K562 (cell line): ENCODE measurements around the gene COL23A1. TPM values are rescaled to one million over a fixed set of nuclear protein-coding genes. Genes with fewer than 3 reads are reported as not detected.

Experiments
- ATAC-seq: fragments of 200-7000 bp; cut with Tn5 transposase; 3 replicates; pipeline ENCODE4 v1.9.1; 2020; ENCODE audit warnings: moderate library complexity
- BruUV-seq: library from RNA; stranded (reverse); fragments of 400-500 nt; replicated peaks from 2 replicates; lab custom pipeline; 2021; lab: Mats Ljungman, UMichigan
- CTCF ChIA-PET: fragments of 300-600 bp; formaldehyde crosslinking; extraction: SDS; loops from one replicate; lab custom pipeline; 2021; ENCODE audit warnings: low intra/inter-chr PET ratio; lab: Yijun Ruan, JAX
- POLR2A ChIA-PET: fragments of 300-600, 350-650 bp; sonication (Branson Sonifier 250); formaldehyde crosslinking; extraction: SDS; loops from one replicate; lab custom pipeline; 2021; ENCODE audit warnings: antibody characterized with exemption, inconsistent platforms; lab: Yijun Ruan, JAX
- DNase-seq, 4 experiments: peaks; one replicate each; pipeline versions ENCODE4 v3.0.0 to v3.0.0-alpha.2; 2011 to 2018; ENCODE audit warnings: low spot score in 3 of 4, mixed read lengths in 3 of 4; ENCODE audit errors: extremely low read depth in 1 of 4
- FAIRE-seq: peaks from 2 replicates; lab custom pipeline; 2011; peaks lifted over from hg19 to GRCh38; lab: Jason Lieb, UNC
- H2AFZ ChIP-seq: 2 replicates; pipeline ENCODE4 v1.6.0; 2011; ENCODE audit warnings: low read depth, low read length, control low read depth, inconsistent platforms
- H3K27ac ChIP-seq: fragments of 200-600 bp; 3 replicates; pipeline ENCODE4 v1.8.0; 2011; ENCODE audit warnings: low read depth, mild to moderate bottlenecking, control low read depth, inconsistent platforms, low read length, moderate library complexity, mixed read lengths; ENCODE audit errors: extremely low read depth
- H3K27me3 ChIP-seq, 2 experiments: fragments of 300-600 bp in 1 of 2; 2 replicates in 1 of 2; 3 replicates in 1 of 2; pipeline versions ENCODE4 v1.6.0 to v1.8.0; 2011; ENCODE audit warnings: inconsistent platforms in 2 of 2, low read length in 2 of 2, mild to moderate bottlenecking in 1 of 2, mixed read lengths in 1 of 2, moderate library complexity in 1 of 2; ENCODE audit not compliant: control insufficient read depth in 2 of 2, insufficient read depth in 2 of 2
- H3K36me3 ChIP-seq: fragments of 300-600 bp; 3 replicates; pipeline ENCODE4 v1.8.0; 2011; ENCODE audit warnings: mild to moderate bottlenecking, low read length, inconsistent platforms; ENCODE audit not compliant: control insufficient read depth, insufficient read depth
- H3K4me1 ChIP-seq, 2 experiments: fragments of 200-600 bp in 1 of 2; replicated peaks in 1 of 2; 2 replicates in 1 of 2; 3 replicates in 1 of 2; pipeline versions ENCODE4 v1.5.1 to v1.8.0; 2011; ENCODE audit warnings: inconsistent platforms in 2 of 2, low read length in 2 of 2, mild to moderate bottlenecking in 1 of 2, mixed read lengths in 1 of 2, moderate library complexity in 1 of 2; ENCODE audit not compliant: control insufficient read depth in 2 of 2, insufficient read depth in 2 of 2
- H3K4me2 ChIP-seq: 2 replicates; pipeline ENCODE4 v1.6.1; 2011; ENCODE audit warnings: low read length, control low read depth, inconsistent platforms, mixed read lengths; ENCODE audit not compliant: insufficient read depth
- H3K4me3 ChIP-seq: fragments of 200-600 bp; sonication (generic), shearing (Covaris generic); 2 replicates; pipeline ENCODE4 v1.5.1; 2016; ENCODE audit warnings: control low read depth, inconsistent platforms
- H3K79me2 ChIP-seq: fragments of 200-600 bp; 3 replicates; pipeline ENCODE4 v1.8.0; 2011; ENCODE audit warnings: low read length, inconsistent platforms; ENCODE audit not compliant: control insufficient read depth, insufficient read depth
- H3K9ac ChIP-seq, 2 experiments: 2 replicates each; pipeline versions ENCODE4 v1.6.0 to v1.6.1; 2011; ENCODE audit warnings: low read depth in 2 of 2, low read length in 2 of 2, control low read depth in 1 of 2, inconsistent platforms in 1 of 2, mild to moderate bottlenecking in 1 of 2, mixed read lengths in 1 of 2; ENCODE audit not compliant: insufficient read depth in 1 of 2
- H3K9me1 ChIP-seq: one replicate; pipeline ENCODE4 v1.6.0; 2011; ENCODE audit warnings: inconsistent platforms, mild to moderate bottlenecking, low read length, moderate library complexity; ENCODE audit not compliant: control insufficient read depth, insufficient read depth
- H3K9me3 ChIP-seq: replicated peaks from 2 replicates; pipeline ENCODE4 v1.5.1; 2011; ENCODE audit warnings: low read depth, low read length, inconsistent platforms; ENCODE audit not compliant: control insufficient read depth, insufficient read depth
- H4K20me1 ChIP-seq: replicated peaks from 2 replicates; pipeline ENCODE4 v1.6.1; 2011; ENCODE audit warnings: low read length, inconsistent platforms, mixed read lengths; ENCODE audit not compliant: control insufficient read depth, insufficient read depth
- CTCFL ChIP-seq: IDR thresholded peaks from 2 replicates; pipeline ENCODE4 v1.6.1; 2011; ENCODE audit warnings: borderline replicate concordance, low read depth, mild to moderate bottlenecking, moderate library complexity, low read length; ENCODE audit not compliant: insufficient read depth, poor library complexity, severe bottlenecking
- EZH2 ChIP-seq: IDR thresholded peaks from 2 replicates; pipeline ENCODE4 v1.6.1; 2012; ENCODE audit warnings: low read depth, mild to moderate bottlenecking, inconsistent platforms, low read length, borderline replicate concordance
- MEIS2 ChIP-seq: fragments of 450-650 bp; IDR thresholded peaks from 2 replicates; pipeline ENCODE4 v1.6.1; 2014; ENCODE audit warnings: mild to moderate bottlenecking; ENCODE audit not compliant: partially characterized antibody
- NFRKB ChIP-seq: fragments of 450-650 bp; IDR thresholded peaks from 2 replicates; pipeline ENCODE4 v1.6.1; 2016; ENCODE audit warnings: low read depth
- POLR2A ChIP-seq: fragments of 450-650 bp; conservative IDR thresholded peaks from 2 replicates; pipeline ENCODE4 v1.6.1; 2016
- ZFP36 ChIP-seq: fragments of 150-350 bp; IDR thresholded peaks from 2 replicates; pipeline ENCODE4 v1.6.1; 2018; ENCODE audit warnings: low read length, low read depth; ENCODE audit not compliant: partially characterized antibody
- ZNF165 ChIP-seq: fragments of 250-450 bp; sonication (Bioruptor Pico); IDR thresholded peaks from 2 replicates; pipeline ENCODE4 v1.4.0; 2020; ENCODE audit warnings: borderline replicate concordance
- ZNF239 ChIP-seq: fragments of 250-450 bp; sonication (Bioruptor Pico); IDR thresholded peaks from 2 replicates; pipeline ENCODE4 v1.4.0; 2020; ENCODE audit warnings: mild to moderate bottlenecking
- ZNF586 ChIP-seq: fragments of 450-650 bp; formaldehyde crosslinking; conservative IDR thresholded peaks from 2 replicates; pipeline ENCODE4 v1.4.0; 2020; ENCODE audit warnings: mild to moderate bottlenecking, moderate library complexity
- WGBS: fragments of 100-300 bp; shearing (Covaris generic); methylation state at CpG from one replicate; pipeline ENCODE4 v1.1.6; 2016; ENCODE audit warnings: low coverage, mixed read lengths; ENCODE audit not compliant: insufficient coverage; ENCODE audit errors: missing lambda C conversion rate; 5-methylcytosine and 5-hydroxymethylcytosine counted together
- in situ Hi-C: fragments of 300-500 bp; cut with MboI; formaldehyde crosslinking; loops from 4 replicates; pipeline ENCODE4 v1.15.0; 2018; ENCODE audit warnings: inconsistent platforms, mixed read lengths
- intact Hi-C: fragments of 100-400 bp; cut with micrococcal nuclease; formaldehyde crosslinking; loops from 2 replicates; pipeline ENCODE4 v1.14.2; 2022
- polyA plus RNA-seq, 8 experiments: library from polyadenylated mRNA; depleted of rRNA in 4 of 8; stranded (reverse) in 5 of 8; unstranded in 3 of 8; fragments of >200 nt; fragmentation: Nextera tagmentation in 2 of 8; fragmentation: Illumina TruSeq in 1 of 8; extraction: Ambion mirVana in 2 of 8; extraction: Trizol in 1 of 8; gene quantifications; 2 replicates each; pipeline versions ENCODE4 v1.2.1 to v1.2.3, GENCODE V29; 2011 to 2014; ENCODE audit warnings: inconsistent platforms in 1 of 8, missing spikeins in 1 of 8
- total RNA-seq, 7 experiments: library from RNA; depleted of rRNA in 6 of 7; stranded (reverse); fragments of >200 nt in 6 of 7; fragmentation: Illumina TruSeq in 2 of 7; extraction: Trizol in 2 of 7; gene quantifications; 2 replicates each; pipeline versions ENCODE4 v1.2.1 to v1.2.3, GENCODE V29; 2011 to 2021; ENCODE audit warnings: low replicate concordance in 1 of 7

The COL23A1 gene
- total and polyA plus RNA-seq, 9 of the 15 experiments (the other 6 are each of a cell fraction or from before 2014, with no cell fraction given): 0.09 TPM; not detected in 8

- Histone ChIP-seq H3K9me3 (no peaks in the 10 kb centered on the region), H3K9me1 (no peaks in the 10 kb centered on the region), H3K79me2 (no peaks in the 10 kb centered on the region), H3K4me2 (no peak overlapping the region), H3K27me3 (peaks cover 59 to 92% of the 10 kb centered on the region in 2 experiments), H3K4me3 (no peak overlapping the region), H3K9ac (no peak overlapping the region), H3K4me1 (peaks cover 0 to 6% of the 10 kb centered on the region in 2 experiments; a peak in 2 of 5 replicates), H2AFZ (no peak overlapping the region), H4K20me1 (peaks cover 12% of the 10 kb centered on the region; the same call in 1 of the 2 replicates), H3K36me3 (no peaks in the 10 kb centered on the region), H3K27ac (no peak overlapping the region)
- TF ChIP-seq ZFP36 (peak; percentile 74), EZH2 (no peak)
- CTCF ChIA-PET: no interaction called here
- in situ Hi-C loops (no loop called here), intact Hi-C loops (no loop called here)
- 0% methylated on average over 8 of the region's 8 CpGs for WGBS
- ATAC-seq: no peak
- POLR2A ChIA-PET: interaction anchor here (0.6 to 0.7 kb wide), 2 partner anchors 179 to 1926 kb away, joined by 3 read pairs; no protein-coding TSS in a partner anchor
- DNase-seq: no peak
- FAIRE-seq: no peak
- no TSS peak for BruUV-seq
Observed at GRCh38 chr5:178389026-178389729, 201.0 kb downstream of the COL23A1 start.

- H3K4me2 ChIP-seq: no peak overlapping the region
- BruUV-seq: no TSS peak
- H3K36me3 ChIP-seq: no peaks in the 10 kb centered on the region
- no peak overlapping the region for H2AFZ ChIP-seq
- no peaks in the 10 kb centered on the region for H3K9me1 ChIP-seq
- intact Hi-C loops (no loop called here), in situ Hi-C loops (no loop called here)
- POLR2A ChIA-PET: interaction anchor here (0.7 kb wide), 1 partner anchor 179 kb away, joined by 3 read pairs; no protein-coding TSS in a partner anchor
- H3K9me3 ChIP-seq: no peaks in the 10 kb centered on the region
- peaks cover 0 to 10% of the 10 kb centered on the region in 2 experiments; a peak in 2 of 5 replicates for H3K4me1 ChIP-seq
- no peak overlapping the region for H3K4me3 ChIP-seq
- no peak overlapping the region for H3K9ac ChIP-seq
- ATAC-seq: no peak
- WGBS: 8% methylated on average over 8 of the region's 8 CpGs
- DNase-seq: no peak
- H3K27ac ChIP-seq: no peak overlapping the region
- H3K27me3 ChIP-seq: peaks cover 63 to 92% of the 10 kb centered on the region in 2 experiments
- H4K20me1 ChIP-seq: peaks cover 12% of the 10 kb centered on the region; the same call in 1 of the 2 replicates
- no peaks in the 10 kb centered on the region for H3K79me2 ChIP-seq
- TF ChIP-seq ZFP36 (peak; percentile 20), MEIS2 (no peak), ZNF165 (CRISPR knock-in tag) (no peak), POLR2A (no peak), ZNF586 (CRISPR knock-in tag) (no peak), NFRKB (no peak), CTCFL (no peak), ZNF239 (CRISPR knock-in tag) (peak; percentile 96)
- CTCF ChIA-PET: no interaction called here
- FAIRE-seq: no peak
Observed at GRCh38 chr5:178388386-178389025, 201.7 kb downstream of the COL23A1 start.
